IPS-11a (cell line): ENCODE measurements around the gene HES7.
"Not testable (repeated sequence)": the region's sequence is repeated elsewhere in the genome, so short reads cannot be mapped to it uniquely, and the experiment has no call there.

Source experiments
- H3K4me3 ChIP-seq: one replicate; pipeline ENCODE4 v1.5.1; 2013; ENCODE audit warnings: low read depth, low read length, control low read depth

HES7 gene

DNA sequence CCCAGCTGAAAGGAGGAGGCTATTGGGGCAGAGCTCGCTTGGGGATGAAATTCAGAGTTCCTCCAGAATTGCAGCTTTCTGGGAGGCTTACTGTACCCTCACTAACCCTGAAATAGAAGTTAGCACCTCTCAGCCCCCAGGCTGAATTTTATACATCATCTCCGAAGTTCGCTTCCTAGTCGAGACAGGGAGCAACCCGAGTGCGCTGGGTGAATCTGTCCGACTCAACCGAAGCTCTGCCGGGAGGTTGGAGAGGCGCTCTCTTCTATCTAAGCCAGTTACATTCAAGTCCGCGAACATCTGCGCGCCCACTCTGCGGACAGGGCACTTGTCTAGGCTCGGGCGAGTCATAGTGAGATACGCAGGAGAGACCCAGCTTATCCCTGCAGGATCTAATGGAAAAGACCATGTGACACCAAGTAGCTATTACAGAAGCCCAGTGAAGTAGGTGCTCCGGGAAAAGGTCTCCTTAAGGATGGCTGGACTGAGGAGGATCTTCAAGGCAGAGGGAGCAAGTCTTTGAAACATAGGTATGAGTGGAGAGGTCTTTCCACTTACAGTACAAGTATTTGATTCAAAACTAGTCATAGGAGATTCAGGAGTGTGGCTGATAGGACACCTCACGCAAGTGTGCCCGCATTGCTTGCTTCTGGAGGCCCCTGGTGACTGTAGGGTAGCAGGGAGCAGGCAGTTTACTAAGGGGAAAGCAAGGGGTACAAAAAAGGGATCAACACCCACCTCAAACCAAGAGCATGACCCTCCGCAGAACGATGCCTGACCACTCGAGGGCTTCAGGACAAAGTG is 646 bp upstream of the HES7 start:
- peak overlapping the region; percentile 35 for H3K4me3 ChIP-seq

DNA sequence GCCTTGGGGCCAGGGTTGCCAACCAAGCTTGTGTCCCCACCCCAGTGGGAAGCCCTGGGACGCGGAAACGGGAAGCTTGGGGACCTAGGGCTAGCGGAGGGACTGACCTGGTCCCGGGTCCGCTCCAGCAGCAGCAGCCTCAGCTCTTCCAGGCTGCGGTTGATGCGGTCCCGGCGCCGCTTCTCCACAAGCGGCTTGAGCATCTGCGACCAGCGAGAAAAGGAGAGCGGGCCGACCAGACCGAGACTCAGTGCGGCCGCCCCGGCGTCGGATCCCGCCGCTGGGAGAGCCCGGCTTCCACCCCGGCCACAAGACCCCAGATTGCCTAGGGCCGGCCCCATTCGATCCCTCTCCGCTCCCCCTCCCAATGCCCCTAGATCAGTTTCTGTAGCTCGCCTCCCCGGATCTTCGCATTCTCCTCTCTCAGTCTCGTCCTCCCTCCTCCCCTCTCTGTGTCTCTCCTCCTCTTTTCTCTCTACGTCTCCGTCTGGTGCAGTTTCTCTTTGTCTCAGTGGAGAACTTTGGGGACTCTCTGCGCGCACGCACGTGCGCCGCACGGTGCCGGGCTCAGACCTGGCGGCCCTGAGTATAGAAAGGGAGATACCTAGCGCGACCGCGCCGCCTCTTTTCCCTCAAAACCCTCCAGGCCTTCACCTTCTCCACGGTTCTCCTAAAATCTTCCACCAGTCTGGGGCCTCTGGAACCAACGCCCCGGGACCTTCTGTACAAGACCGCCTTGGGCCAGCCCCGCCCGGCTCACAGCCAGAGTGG is 797 bp downstream of the HES7 start:
- peak overlapping the region; percentile 58 for H3K4me3 ChIP-seq

DNA sequence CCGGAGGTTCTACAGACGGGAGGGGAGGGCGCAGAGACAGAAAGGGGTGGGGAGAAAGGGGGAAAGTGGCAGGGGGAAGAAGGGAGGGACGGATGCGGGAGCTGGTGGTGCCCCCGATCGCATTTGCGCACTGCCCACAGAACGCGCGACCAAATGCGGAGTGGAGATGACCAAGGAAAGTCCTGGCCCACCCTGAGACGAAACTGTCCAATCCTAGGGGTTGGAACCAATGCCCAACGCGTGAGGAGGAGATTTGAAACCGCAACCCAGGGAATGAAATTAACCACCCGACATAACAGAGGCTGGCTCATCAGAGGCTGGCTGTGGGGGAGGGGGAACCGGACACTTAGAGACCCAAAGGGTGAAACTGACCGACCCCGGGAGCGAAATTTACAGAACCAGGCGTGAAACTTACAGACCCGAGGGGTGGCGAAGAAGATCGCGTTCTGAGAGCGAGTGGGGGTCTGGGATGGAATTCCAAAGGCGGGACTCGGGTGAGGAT is 1.4 kb downstream of the HES7 start:
- peak overlapping the region; percentile 58 for H3K4me3 ChIP-seq

DNA sequence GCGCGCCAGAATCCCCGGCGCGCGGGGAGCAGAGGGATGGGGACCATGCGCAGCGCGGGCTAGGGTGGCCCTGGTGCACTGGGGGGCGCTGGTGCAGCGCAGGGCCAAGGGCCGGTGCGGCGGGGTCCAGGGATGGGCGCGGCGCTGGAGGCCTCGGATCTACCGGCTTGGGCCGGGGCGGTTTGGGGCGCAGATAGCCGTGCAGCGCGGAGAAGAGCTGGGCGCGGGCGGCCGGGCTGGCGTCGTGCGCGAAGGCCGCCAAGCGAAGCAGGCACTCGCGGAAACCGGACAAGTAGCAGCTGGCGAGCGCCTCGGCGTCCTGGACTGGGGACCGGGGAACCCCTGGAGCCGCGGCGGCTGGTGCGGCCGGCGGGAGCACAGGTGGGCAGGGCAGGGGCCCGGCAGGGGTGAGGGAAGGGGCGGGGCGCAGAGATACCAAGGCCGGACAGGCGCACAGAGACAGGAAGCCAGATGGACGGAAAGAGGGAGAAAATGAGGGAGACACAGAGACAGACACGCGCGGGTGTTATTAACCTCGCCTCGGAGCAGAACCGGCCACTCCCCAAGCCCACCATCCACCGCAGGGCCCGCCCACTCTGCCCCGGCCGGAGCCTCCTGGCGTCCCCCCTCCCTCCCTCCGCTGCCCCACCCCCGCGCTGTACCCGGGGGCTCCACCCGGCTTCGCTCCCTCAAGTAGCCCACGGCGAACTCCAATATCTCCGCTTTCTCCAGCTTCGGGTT is 2.1 kb downstream of the HES7 start:
- peak overlapping the region; percentile 58 for H3K4me3 ChIP-seq

DNA sequence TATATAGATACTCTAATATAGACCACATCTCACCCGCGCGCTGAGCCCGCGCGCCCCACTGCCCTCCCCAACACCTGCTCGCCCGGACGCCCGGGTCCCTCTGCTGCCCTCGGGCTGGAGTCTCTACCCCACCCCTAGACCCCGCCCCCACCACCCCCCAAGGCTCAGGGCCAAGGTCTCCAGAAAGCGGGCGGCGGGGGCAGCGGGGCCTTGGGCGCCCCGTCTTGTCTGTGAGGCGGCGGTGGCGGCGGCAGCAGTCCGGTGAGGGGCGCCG is 2.6 kb downstream of the HES7 start:
- H3K4me3 ChIP-seq = peak overlapping the region; percentile 61

DNA sequence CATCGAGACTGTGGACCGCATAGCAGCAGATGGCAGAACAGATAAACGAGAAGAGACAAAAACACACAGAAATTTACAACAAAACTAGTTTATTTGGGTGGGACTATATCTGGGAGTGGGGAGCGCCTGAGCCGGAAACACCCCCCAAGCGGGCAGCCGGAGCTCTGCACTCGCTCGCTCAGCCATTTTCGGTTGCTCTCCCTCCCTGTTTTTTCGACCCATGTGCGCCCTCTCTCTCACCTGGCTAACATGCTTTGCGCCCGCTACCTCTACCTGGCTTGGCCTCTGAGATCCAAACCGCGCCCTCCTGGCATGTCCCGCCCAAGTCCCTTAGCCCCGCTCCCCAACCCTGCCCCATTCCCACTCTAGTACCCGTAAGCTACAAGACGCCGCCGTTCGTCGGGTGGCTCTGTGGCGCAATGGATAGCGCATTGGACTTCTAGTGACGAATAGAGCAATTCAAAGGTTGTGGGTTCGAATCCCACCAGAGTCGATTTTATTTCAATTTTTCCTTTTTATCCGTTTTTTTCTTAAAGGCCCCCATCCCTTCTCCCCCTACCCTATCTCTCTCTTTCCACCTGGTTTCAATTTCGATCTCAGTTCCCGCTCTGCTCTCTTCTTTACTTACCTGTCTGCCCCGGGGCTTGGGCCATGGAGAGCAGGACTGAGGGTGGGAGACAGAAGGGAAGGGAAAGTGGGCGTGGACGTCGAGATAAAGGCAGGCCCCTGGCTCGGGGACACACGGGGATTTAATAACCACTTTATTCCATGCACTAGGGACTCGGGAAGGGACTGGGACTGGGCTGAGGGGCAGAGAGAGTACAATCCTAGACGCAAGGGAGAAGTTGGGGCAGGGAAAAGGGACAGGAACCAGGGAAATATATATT is 3.1 kb downstream of the HES7 start:
- peak overlapping the region; percentile 61 for H3K4me3 ChIP-seq

DNA sequence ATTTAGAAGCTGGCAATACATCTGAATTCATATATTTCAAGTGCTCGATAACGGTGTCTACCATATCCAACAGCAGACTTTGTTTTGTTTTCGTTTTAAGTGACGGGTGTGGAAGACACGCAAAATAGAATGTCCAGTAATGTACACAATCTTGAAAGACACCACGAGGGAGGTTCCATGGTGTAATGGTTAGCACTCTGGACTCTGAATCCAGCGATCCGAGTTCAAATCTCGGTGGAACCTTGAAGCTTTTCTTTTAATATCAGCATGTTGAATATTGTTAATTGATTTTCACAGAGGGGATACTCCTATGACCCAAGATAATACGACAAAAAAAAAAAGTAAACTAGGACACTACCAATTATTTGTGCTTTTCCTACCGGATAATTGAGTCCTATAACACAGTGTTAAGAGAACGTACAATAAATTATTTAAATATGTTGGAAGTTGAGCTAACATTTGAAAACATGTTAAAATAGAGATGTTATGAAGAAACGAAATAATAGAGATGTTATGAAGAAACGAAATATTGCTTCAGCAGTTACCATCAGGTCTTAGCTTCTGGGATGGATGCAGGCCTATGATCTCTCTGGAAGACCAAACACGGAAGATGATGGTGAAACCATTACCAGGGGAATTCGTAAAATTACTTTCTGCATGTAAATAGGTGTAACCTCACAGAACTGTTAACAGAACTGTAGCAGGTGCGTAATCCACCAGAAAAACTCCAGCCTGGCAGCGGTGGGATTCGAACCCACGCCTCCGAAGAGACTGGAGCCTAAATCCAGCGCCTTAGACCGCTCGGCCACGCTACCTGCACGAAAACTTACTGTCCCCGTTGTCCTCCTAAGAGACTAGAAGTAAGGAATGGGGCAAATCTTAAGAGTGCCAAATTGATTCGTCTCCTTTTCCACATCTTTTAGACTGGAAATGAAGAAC is 4.1 kb downstream of the HES7 start:
- H3K4me3 ChIP-seq = peak overlapping the region; percentile 79

DNA sequence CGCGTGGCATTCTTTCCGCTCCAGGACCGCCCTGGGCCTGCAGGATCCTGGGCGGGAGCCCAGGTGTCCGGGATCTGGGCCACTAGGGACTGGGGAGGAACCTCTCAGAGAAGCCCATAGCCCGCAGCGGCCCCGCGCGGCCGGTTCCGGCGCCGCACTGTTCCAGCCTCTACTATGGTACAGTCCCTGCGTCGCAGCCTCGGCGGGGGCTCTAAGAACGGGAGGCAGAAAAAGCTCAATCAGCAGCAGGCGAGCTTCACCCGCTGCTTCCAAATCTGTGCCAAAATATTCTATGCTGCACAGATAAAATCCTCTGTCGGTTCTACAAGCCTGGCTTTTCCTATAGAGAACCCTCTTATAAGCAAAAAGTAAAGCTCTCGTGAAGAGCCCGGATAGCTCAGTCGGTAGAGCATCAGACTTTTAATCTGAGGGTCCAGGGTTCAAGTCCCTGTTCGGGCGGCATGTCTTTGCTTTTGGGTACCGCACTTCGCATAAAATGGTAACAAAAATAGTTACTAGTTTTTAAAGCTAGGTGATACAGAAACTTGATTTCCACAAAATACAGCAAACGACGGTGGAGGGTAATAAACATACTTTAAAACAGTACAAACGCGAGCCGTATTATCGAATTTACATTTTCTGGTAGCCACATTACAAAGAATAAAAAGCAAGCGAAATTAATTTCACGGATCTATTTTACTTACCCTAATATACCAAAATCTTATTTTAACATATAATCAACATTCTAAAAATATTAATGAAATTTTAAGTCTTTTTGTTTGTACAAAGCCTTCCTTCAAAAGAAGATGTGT is 4.9 kb downstream of the HES7 start:
- peak overlapping the region; percentile 79 for H3K4me3 ChIP-seq

DNA sequence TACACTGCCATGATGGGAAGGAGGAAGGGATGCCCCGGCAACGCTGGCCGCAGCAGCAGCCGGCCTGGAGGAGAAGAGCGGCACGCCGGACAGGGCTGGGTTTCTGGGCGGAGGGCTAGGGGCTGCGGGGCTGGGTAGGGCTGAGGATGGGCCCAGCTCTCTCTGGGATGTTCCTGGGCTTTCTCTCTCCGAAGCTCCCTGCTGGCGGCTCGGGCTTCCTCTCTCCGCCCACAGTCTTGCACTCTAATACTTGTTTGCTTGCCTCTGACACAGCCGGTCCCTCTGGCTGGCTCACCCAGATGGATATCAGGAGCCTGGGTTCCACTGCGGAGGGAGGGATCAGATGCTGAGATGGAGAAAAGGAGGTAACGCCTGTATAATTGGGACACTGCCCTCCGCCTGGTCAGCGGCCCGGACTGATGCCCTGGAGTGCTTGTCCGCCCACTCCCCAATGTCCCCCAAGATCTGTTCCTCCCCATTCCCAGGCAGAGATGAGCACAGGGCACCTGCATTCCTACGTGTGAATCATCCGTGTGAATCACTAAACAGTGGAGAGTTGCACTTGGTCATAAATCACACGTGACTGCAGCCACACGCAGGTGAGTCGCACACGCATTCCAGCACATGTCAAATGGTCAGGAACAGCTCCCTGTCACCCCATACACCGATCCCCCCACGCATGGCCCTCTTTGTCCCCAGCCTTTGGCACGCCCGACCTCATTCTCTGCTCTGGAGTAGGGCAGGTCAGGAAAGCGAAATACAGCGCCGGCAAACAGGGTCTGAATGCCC is 5.7 kb downstream of the HES7 start, which contains the start of gene ALOXE3:
Gene ALOXE3 (minus strand): TSS at position 535 of the 789 bp plus-strand sequence. CDS start 524 bp downstream, at position 11.
- peak within 1 kb of the TSS; percentile 79 for H3K4me3 ChIP-seq

DNA sequence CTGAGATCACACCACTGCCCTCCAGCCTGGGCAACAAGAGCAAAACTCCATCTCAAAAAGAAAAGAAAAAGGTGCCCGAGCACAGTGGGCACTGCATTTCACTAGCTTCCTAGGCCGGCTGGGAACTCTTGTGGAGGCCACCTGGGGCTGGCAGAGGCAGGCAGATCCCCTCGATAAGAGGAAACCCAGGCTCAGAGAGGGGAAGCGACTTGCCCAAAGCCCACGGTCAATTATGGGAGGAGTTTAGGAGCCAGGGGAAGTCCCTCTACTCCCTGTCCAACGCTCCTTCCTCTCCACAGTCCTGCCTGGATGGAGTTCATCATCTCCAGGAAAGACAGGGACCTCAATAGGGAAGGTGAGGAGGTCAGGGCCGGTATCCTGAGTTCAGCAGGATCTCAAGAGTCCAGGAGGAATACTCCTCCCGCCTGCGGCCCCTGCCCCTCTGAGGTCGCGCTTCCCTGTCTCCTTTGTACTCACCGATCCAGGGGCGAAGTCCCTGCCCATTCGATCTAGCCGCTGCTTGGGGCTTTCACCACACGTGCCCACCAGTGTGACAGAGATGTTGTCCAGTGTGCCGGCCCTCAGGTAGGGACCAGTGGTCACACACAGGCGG is 6.4 kb downstream of the HES7 start:
- peak overlapping the region; percentile 79 for H3K4me3 ChIP-seq

DNA sequence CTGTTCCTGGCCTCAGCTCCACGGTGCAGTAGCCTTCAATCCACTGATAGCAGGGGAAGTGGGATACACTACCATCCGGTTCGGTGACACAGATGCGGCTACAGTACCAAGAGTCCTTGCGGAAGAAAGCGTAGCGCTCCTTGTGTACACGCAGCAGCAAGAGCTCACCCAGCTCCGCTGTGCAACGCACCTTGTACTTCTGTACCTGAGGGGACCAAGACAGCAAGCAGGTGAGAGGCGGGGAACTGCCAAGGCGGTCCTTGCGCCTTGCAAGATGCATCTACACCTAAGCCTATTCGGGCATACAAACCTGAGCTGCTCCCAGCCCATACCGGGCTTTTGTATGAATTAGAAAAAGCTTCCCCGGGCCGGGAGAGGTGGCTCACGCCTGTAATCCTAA is 7.1 kb downstream of the HES7 start:
- H3K4me3 ChIP-seq = no peak overlapping the region

DNA sequence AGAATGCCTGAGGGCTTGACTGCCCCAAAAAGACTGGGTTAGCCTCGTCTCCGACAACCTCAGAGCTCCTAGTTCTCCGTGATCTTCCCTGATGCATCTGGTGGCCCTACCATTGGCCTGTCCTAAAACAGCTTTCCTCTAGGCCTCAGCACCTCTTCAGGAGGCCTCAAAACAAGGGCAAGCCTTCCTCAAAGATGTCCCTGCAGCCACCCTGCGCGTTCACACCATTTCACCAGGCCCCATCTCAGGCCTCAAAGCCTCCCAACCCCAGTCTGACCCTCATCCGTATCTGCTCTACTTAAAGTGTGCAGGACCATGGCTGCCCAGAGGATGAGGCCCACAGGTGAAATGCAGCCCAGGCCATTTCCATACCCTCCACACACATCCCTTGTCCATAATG is 13.0 kb downstream of the HES7 start:
- H3K4me3 ChIP-seq = no peak overlapping the region

DNA sequence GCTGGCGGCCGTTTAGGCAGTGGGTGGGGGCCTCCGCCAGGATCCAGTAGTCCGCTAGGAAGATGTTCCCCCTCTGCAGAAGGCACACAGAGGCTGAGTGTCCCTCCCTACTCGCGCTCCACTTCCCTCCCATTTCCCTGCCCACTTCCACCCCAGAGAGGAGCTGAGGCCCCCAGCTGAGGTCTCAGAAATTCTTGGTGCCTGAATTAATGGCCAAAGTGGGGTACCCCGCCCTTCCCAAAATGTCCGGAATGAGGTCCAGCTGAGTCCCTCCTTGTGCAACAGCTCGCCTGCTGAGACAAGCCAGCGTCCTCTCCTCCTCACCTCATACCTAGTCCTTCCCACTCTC is 13.5 kb downstream of the HES7 start:
- no peak overlapping the region for H3K4me3 ChIP-seq

DNA sequence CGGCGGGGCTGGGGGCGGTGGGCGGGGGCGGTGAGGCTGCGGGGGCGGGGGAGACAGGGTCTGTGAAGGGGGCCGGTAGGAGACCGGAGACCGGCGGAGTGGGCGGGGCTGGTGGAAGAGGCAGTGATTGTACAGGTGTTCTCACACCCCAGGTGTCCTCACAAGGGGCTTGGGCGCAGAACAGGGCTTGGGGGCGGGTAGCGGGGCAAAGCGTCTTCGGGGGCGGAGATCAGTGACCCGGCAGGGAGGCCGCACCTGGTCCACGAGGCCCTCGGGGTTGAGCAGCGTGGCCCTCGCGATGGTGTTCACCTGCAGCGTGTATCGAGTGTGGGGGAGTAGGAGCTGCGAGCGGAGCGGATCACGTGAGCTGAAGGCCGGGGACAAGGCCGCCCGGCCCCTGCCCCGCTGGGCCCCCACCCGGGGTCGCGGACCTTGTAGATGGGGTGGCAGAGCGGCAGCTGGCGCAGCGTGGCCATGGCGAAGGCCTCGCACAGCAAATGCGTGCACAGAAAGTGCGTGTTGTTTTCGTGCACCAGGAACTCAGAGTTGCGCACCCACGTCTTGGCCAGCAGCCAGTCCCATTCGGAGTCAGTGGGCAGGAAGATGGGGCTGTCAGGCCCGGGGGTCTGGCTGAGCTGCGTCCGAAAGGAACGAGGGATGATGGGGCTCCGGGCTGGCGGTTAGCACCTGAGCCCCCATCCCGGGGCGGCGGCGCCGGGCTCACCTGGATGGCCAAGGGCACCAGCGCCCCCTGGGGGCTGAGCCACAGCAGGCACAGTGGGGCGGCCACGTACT is 14.0 kb downstream of the HES7 start:
- peak overlapping the region; percentile 51 for H3K4me3 ChIP-seq

DNA sequence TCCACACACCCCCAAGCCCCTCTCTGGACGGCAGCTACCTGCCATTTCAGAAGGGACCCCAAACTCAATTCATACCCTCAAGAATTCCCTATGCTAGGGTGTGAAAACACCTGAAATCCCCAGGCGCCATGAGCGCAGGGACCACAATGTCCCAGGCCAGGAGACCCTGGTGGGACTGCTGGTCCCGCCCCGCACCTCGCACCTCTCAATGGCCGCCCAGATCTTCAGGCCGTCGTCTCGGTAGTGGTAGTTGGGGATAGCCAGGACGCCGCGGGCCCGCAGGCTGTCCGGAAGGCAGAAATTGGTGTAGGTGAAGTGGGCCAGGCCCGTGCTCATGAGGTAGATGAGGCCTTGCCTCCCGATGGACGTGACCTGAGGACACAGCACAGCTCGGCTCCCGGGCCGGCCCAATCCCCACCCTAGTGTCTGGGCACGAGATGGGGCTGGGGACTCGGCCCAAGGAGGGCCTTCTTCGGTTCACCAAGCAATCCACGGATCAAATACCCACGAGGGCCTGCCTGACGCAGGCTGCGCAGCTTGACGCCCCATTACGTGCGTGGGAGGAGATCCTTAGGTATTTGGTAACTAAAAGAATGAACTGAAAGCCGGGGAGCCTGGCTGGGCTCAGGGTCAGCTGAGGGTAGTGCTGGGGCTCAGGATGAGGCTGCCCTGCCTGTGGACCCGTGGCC is 14.8 kb downstream of the HES7 start:
- no peak overlapping the region for H3K4me3 ChIP-seq

DNA sequence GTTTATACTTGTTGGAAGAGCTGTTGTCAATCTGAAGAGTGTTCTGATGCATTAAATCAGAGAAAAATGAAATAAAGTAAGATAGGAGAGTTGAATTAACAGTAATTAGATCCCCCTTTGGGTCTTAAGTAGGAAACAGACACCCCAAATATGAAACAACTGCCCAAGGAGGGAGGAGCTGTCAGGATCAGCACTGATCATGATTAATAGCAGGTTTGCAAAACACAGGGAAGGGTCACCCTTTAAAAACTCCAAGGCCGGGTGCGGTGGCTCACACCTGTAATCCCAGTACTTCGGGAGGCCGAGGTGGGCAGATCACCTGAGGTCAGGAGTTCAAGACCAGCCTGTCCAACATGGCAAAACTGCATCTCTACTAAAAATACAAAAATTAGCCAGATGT is 16.9 kb downstream of the HES7 start:
- H3K4me3 ChIP-seq = not testable (repeated sequence)
